Right lobe of liver (tissue), 4 donors: ENCODE measurements around the gene PLEKHG2.

Experiments
- CTCF ChIP-seq, 4 donors: fragments of 200-600 bp in 3 of 4; fragments of 450-650 bp in 1 of 4; IDR thresholded peaks; one replicate each; pipeline versions ENCODE4 v1.5.1 to v1.8.0; 2016 to 2022; ENCODE audit warnings: antibody characterized with exemption in 4 of 4, mild to moderate bottlenecking in 2 of 4
- POLR2A ChIP-seq: fragments of 450-650 bp; IDR thresholded peaks from one replicate; pipeline ENCODE4 v1.6.1; 2017; ENCODE audit warnings: antibody characterized with exemption, mild to moderate bottlenecking
- donor health status: DM: no; HTN: no; CAD: no.
- donor health status: DM: no; HTN: no; CAD: no.
- donor health status: DM: no; HTN: yes; CAD: no.

- TF ChIP-seq CTCF (IDR thresholded peaks at IDR 0.05) (no peak), POLR2A (no peak)
Measured at GRCh38 chr19:39463403-39463802, 50.9 kb downstream of the PLEKHG2 start.
